Lower leg skin (tissue), 3 donors: Measurements from ENCODE around the gene SCD.

ENCODE experiments used
- POLR2A ChIP-seq, 2 donors: fragments of 450-650 bp; IDR thresholded peaks; one replicate each; pipeline ENCODE4 v1.6.1; 2016 to 2017; ENCODE audit warnings: antibody characterized with exemption in 2 of 2, mild to moderate bottlenecking in 1 of 2, moderate library complexity in 1 of 2
- TF ChIP-seq, protein P1 (sequence below), 3 donors: fragments of 450-650 bp; IDR thresholded peaks; one replicate each; pipeline ENCODE4 v1.5.1; 2016; ENCODE audit warnings: antibody characterized with exemption in 3 of 3, mild to moderate bottlenecking in 3 of 3, moderate library complexity in 2 of 3

DNA sequence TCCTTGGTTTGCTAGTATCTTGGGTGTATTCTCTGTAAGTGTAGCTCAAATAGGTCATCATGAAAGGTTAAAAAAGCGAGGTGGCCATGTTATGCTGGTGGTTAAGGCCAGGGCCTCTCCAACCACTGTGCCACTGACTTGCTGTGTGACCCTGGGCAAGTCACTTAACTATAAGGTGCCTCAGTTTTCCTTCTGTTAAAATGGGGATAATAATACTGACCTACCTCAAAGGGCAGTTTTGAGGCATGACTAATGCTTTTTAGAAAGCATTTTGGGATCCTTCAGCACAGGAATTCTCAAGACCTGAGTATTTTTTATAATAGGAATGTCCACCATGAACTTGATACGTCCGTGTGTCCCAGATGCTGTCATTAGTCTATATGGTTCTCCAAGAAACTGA, 17.1 kb downstream of the SCD start:
- TF ChIP-seq, protein P1, sequence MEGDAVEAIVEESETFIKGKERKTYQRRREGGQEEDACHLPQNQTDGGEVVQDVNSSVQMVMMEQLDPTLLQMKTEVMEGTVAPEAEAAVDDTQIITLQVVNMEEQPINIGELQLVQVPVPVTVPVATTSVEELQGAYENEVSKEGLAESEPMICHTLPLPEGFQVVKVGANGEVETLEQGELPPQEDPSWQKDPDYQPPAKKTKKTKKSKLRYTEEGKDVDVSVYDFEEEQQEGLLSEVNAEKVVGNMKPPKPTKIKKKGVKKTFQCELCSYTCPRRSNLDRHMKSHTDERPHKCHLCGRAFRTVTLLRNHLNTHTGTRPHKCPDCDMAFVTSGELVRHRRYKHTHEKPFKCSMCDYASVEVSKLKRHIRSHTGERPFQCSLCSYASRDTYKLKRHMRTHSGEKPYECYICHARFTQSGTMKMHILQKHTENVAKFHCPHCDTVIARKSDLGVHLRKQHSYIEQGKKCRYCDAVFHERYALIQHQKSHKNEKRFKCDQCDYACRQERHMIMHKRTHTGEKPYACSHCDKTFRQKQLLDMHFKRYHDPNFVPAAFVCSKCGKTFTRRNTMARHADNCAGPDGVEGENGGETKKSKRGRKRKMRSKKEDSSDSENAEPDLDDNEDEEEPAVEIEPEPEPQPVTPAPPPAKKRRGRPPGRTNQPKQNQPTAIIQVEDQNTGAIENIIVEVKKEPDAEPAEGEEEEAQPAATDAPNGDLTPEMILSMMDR (IDR thresholded peaks at IDR 0.05), result no peak
- no peak for TF ChIP-seq POLR2A (IDR thresholded peaks at IDR 0.05)
